HK-2 (cell line): ENCODE results near the gene FTCDNL1.
A peak's percentile ranks its signal among the peaks of the same experiment; 100 is the strongest.

Experiments
- DNase-seq: peaks from one replicate; pipeline ENCODE4 v3.0.0-alpha.2; 2018; ENCODE audit not compliant: unreplicated experiment

The FTCDNL1 gene

DNA sequence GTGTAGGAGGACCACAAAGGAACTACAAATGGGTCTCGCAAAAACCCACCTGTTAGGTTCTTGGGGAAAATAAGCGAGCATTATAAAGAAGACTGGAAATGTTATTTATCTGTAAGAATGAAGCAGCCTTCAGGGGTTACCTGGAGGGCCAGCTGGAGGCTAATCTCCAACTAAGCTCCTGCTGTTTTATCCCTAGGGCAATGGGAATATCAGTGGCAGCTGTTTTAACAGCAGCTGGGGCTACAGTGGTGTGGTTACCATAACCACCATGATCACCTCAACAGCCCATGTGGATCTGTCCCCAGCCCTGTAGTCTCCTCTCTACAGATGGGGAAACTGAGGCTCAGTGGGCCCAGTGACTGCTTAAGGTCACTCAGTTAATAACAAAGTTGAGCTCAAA lies 108.1 kb downstream of the FTCDNL1 start:
- DNase-seq: no peak

DNA sequence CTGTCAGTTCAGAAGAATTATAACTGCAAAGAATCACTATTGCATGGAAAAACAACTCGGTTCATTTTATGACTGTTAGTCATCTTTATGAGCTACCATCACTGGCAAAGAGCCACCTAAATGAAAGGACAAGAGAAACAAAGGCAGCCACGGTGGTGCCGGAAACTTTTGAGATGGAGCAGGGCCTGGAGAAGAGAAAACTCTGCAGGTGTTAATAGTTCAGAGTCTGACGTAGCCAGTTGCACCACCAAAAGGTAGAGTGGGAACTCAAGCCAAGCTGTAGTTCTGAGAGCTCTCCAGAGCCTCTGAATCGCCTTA lies 110.9 kb downstream of the FTCDNL1 start:
- no peak for DNase-seq

DNA sequence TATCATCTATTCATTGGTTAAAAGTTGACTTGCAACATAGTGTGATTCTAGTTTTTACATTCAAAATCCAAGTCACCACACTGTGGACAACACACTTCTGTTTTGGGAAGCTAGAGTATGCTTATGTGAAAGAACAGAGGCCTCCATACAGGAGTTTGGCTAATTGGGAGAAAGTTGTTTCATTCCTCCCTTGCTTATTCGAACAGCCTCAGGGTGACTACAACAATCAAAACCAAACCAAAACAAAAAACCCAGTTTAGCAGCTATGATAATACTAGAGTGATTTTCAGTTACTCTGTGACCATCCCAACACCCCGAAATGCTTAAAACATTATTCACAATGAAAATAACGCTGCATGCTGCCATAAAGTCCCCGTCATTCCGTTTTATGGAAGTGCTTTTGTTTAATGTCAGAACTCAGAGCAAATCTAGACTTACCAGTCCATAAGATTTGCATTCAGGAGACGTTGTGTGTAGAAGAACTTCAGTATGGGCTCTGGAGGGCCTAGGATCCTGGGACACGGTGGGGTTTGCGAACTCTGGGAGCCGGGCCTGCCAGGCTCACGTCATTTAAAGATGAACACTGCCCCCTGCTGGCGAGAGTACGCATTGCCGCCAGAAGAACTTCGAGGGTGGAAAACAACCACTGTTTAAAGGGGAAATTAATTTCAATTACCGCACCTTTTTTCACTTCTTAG lies 111.4 kb downstream of the FTCDNL1 start:
- peak; percentile 63 for DNase-seq

DNA sequence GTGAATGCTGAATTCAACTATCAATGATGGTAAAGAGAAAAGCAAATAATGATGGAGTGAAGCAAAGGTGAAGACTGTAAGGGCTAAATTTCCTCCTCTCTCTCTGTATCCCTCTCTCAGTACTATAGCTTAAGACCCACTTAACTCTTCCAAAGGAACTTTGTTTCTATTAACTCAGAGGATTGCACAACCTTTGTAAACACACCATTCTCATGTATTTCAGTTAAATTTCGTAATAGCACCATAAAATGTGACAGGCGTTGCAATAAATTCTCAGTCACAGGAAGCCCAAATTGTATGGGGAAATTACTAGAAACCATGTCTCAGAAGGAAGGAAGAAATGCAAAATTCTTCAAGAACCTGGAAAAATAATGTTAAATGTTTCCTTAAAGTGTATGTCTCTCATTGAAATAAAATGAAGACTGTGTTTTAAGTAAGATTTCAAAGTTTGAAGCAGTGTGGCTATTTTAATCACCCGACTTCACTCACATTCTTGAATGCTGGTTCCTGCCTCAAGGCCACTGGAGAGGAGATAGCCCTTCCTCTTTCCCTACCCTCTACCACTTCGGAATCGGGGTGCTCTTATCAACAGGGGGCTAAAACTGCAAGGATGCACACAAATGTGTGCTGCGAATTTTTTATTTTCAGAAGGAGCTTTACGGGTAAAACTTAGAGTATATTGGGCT lies 112.1 kb downstream of the FTCDNL1 start:
- DNase-seq: no peak

- no peak for DNase-seq
Observed at GRCh38 chr2:199734651-199735050, 116.3 kb downstream of the FTCDNL1 start.

DNA sequence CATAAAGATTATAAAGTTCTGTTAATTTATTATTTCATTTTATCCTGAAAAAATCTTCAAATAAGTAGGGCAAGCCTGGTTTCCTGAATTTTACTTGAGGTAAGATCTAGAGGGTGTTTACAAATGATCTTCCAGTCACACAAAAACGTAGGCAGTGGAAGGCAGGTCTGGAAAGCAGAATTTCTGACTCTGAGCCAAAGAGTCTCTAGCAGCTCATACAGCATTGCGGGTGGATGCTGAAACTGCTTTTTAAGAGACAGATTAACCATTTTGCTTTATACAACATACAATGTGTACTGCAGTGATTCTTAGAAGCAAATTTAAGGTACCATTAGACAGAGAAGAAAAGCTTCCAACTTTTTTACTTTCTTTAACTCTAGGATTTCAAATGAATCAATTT lies 117.0 kb downstream of the FTCDNL1 start:
- no peak for DNase-seq

DNA sequence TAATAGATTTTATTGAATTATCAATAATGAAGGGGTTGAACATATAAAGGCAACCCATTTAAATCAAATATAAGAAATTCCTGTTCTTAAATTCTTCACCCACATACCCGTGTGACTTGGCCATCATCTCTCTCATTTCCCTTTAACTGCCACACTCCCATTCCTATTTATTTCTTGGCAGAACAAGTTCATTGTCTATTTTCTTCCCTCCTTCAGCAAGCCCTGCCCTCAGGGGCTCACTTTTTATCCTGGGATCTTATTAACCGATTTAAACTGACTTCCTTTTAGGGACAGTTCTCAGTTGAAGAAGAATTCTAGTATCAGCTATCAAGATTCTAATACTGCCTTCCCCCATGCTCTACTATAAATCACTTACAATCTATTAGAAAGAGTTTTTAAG lies 123.2 kb downstream of the FTCDNL1 start:
- DNase-seq: no peak

DNA sequence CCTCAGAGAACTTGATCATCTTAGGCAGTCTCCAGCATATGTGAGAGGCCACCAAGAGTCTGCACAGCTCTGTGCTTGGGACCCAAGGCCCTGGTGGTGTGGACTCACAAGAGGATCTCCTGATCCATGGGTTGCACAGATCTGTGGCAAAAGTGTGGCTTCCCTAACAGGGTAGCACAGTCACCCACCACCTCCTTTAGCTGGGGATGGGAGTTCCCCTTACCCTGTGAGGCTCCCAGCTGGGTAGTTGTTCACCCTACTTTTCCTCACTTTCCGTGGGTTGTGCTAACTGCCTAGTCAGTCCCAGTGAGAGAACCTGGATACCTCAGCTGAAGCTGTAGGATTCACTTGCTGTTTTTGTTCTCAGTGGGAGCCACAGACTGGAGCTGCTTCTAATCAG lies 123.7 kb downstream of the FTCDNL1 start:
- DNase-seq: no peak

GRCh38 chr2:199718074-199718473 lies 132.9 kb downstream of the FTCDNL1 start:
- no peak for DNase-seq

DNA sequence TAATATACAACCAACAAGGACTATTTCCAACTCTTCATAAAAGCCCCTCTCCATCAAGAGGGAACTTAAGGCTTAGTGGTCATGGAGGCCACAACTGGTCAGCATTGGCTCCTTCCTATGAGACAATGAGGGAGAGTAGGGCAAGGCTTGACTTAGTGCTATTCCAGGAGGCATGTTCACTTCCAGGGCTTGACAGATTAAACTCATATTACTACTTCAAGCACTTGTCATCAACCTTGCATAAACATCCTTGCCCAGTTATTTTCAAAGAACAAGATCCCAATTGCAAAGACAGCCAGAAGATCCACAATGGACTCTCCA lies 133.4 kb downstream of the FTCDNL1 start:
- no peak for DNase-seq

- peak; percentile 11 for DNase-seq
Observed at GRCh38 chr2:199716807-199717586, 134.0 kb downstream of the FTCDNL1 start.

DNA sequence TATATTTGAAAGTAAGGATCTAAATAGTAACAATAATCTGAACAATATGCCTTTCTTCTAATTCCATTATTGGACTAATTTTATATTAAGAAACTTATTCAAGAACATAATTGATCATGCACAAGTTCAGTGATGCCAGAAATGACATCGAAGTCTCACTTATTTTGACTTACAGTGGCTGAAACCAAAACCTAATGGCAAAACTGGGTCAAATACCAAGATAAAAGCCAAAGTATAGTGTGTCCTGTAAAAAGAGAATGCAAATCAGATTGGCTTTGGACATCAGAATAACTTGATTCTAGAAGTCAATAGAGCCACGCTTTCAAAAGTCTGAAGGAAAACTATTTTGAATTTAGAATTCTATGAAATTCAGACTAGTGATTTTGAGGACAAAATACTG lies 137.2 kb downstream of the FTCDNL1 start:
- DNase-seq: no peak

- DNase-seq: no peak
Observed at GRCh38 chr2:199710551-199710950, 140.4 kb downstream of the FTCDNL1 start.
